MM.1S (cell line): ENCODE data around the gene CDK5RAP2.

ENCODE experiments used
- DNase-seq: peaks from one replicate; pipeline ENCODE4 v3.0.0-alpha.2; 2015
- H2AFZ ChIP-seq: fragments of 300-600 bp; sonication (generic); 2 replicates; pipeline ENCODE4 v1.6.0; 2016; ENCODE audit warnings: antibody characterized with exemption, low read length
- H3F3A ChIP-seq: fragments of 300-600 bp; sonication (generic); 2 replicates; pipeline ENCODE4 v1.6.1; 2016; ENCODE audit warnings: mild to moderate bottlenecking, antibody characterized with exemption, low read length, moderate library complexity, mixed read lengths; ENCODE audit not compliant: insufficient read depth
- H3K27ac ChIP-seq: fragments of 300-600 bp; sonication (generic); 2 replicates; pipeline ENCODE4 v1.5.1; 2016; ENCODE audit warnings: mild to moderate bottlenecking, low read length
- H3K27me3 ChIP-seq: fragments of 300-600 bp; sonication (generic); replicated peaks from 2 replicates; pipeline ENCODE4 v1.6.0; 2016; ENCODE audit warnings: low read length; ENCODE audit not compliant: insufficient read depth
- H3K36me3 ChIP-seq: fragments of 300-600 bp; sonication (generic); replicated peaks from 2 replicates; pipeline ENCODE4 v1.6.1; 2016; ENCODE audit warnings: mild to moderate bottlenecking, low read length, mixed read lengths; ENCODE audit not compliant: insufficient read depth
- H3K4me1 ChIP-seq: fragments of 300-600 bp; sonication (generic); 2 replicates; pipeline ENCODE4 v1.6.1; 2016; ENCODE audit warnings: low read length, mixed read lengths
- H3K4me2 ChIP-seq: fragments of 300-600 bp; sonication (generic); 2 replicates; pipeline ENCODE4 v1.6.0; 2016; ENCODE audit warnings: low read depth, low read length
- H3K4me3 ChIP-seq: fragments of 300-600 bp; sonication (generic); 2 replicates; pipeline ENCODE4 v1.5.1; 2016; ENCODE audit warnings: low read length, mixed read lengths
- H3K79me2 ChIP-seq: fragments of 300-600 bp; sonication (generic); 2 replicates; pipeline ENCODE4 v1.6.1; 2016; ENCODE audit warnings: mixed run types, low read length, mixed read lengths
- H3K9ac ChIP-seq: fragments of 300-600 bp; sonication (generic); 2 replicates; pipeline ENCODE4 v1.6.1; 2016; ENCODE audit warnings: low read length, mixed read lengths
- H3K9me2 ChIP-seq: fragments of 300-600 bp; sonication (generic); replicated peaks from 2 replicates; pipeline ENCODE4 v1.6.1; 2016; ENCODE audit warnings: mild to moderate bottlenecking, low read length, mixed read lengths; ENCODE audit not compliant: insufficient read depth
- H3K9me3 ChIP-seq: fragments of 300-600 bp; sonication (generic); replicated peaks from 2 replicates; pipeline ENCODE4 v1.6.1; 2016; ENCODE audit warnings: mild to moderate bottlenecking, low read length, mixed read lengths; ENCODE audit not compliant: insufficient read depth
- H4K20me1 ChIP-seq: fragments of 300-600 bp; sonication (generic); 2 replicates; pipeline ENCODE4 v1.6.1; 2016; ENCODE audit warnings: mild to moderate bottlenecking, low read length, moderate library complexity, mixed read lengths; ENCODE audit not compliant: insufficient read depth
- CTCF ChIP-seq: fragments of 300-600 bp; sonication (generic); IDR thresholded peaks from 2 replicates; pipeline ENCODE4 v1.5.1; 2016; ENCODE audit warnings: antibody characterized with exemption, low read length, mixed read lengths
- EZH2 ChIP-seq: fragments of 300-600 bp; sonication (generic); optimal IDR thresholded peaks from 2 replicates; pipeline ENCODE3; 2017; ENCODE audit warnings: low read depth, mild to moderate bottlenecking, antibody characterized with exemption, low read length, mixed read lengths
- EZH2phosphoT487 ChIP-seq: fragments of 300-600 bp; sonication (generic); IDR thresholded peaks from 2 replicates; pipeline ENCODE4 v1.6.1; 2018; ENCODE audit warnings: antibody characterized with exemption, low read length

The CDK5RAP2 gene

DNA sequence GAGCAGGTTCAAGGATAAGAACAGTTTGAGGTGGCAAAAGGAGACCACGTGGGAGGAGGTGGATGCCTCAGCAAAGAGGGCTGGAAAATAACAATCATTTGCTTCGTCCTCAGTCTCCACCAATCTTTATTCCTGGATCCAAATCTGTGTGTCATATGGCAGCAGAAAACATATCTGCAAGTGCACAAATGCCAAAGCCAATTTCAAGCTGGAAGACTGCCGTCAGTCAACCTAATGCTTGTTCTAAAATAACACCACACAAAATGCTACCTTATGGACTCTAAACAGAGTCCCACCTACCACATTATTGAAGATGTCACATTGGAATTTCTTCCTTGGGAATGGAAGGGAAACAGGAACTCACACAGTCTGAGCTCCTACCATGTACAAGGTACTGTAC lies 129.1 kb downstream of the CDK5RAP2 start:
- DNase-seq, result no peak
- H3K4me2 ChIP-seq, result no peak overlapping the region
- H3K27ac ChIP-seq, result no peak overlapping the region
- H3F3A ChIP-seq, result no peaks in the 10 kb centered on the region
- H3K9me2 ChIP-seq, result no peaks in the 10 kb centered on the region
- H3K27me3 ChIP-seq, result no peaks in the 10 kb centered on the region
- H3K9me3 ChIP-seq, result no peaks in the 10 kb centered on the region
- no peak for TF ChIP-seq CTCF
- no peak for TF ChIP-seq EZH2phosphoT487
- TF ChIP-seq EZH2, result no peak
- H3K79me2 ChIP-seq, result no peaks in the 10 kb centered on the region
- no peak overlapping the region for H3K4me3 ChIP-seq
- H3K4me1 ChIP-seq, result 0 out of 2 replicates have a peak, but pooled peaks cover 4% of the 10 kb centered on the region
- H3K36me3 ChIP-seq, result peaks cover 14% of the 10 kb centered on the region; the same call in 1 of the 2 replicates
- H3K9ac ChIP-seq, result no peak overlapping the region
- no peaks in the 10 kb centered on the region for H4K20me1 ChIP-seq
- H2AFZ ChIP-seq, result no peak overlapping the region

GRCh38 chr9:120449566-120449965 lies 130.4 kb downstream of the CDK5RAP2 start:
- H3K36me3 ChIP-seq, result peaks cover 19% of the 10 kb centered on the region; the same call in 1 of the 2 replicates
- no peaks in the 10 kb centered on the region for H3F3A ChIP-seq
- no peak overlapping the region for H3K4me2 ChIP-seq
- H3K4me3 ChIP-seq, result no peak overlapping the region
- H3K27me3 ChIP-seq, result no peaks in the 10 kb centered on the region
- H3K79me2 ChIP-seq, result no peaks in the 10 kb centered on the region
- no peak for TF ChIP-seq EZH2
- no peak for TF ChIP-seq EZH2phosphoT487
- no peak for TF ChIP-seq CTCF
- DNase-seq, result no peak
- H3K9me3 ChIP-seq, result no peaks in the 10 kb centered on the region
- no peaks in the 10 kb centered on the region for H3K9me2 ChIP-seq
- H3K4me1 ChIP-seq, result 0 out of 2 replicates have a peak, but pooled peaks cover 4% of the 10 kb centered on the region
- H3K27ac ChIP-seq, result no peak overlapping the region
- no peak overlapping the region for H3K9ac ChIP-seq
- no peaks in the 10 kb centered on the region for H4K20me1 ChIP-seq
- no peak overlapping the region for H2AFZ ChIP-seq

GRCh38 chr9:120447959-120448500 lies 131.9 kb downstream of the CDK5RAP2 start:
- no peaks in the 10 kb centered on the region for H3F3A ChIP-seq
- H4K20me1 ChIP-seq, result no peaks in the 10 kb centered on the region
- no peaks in the 10 kb centered on the region for H3K9me2 ChIP-seq
- H3K27me3 ChIP-seq, result no peaks in the 10 kb centered on the region
- peaks cover 16% of the 10 kb centered on the region; the same call in 1 of the 2 replicates for H3K36me3 ChIP-seq
- H3K9me3 ChIP-seq, result no peaks in the 10 kb centered on the region
- H3K4me3 ChIP-seq, result no peak overlapping the region
- no peak overlapping the region for H2AFZ ChIP-seq
- H3K27ac ChIP-seq, result no peak overlapping the region
- H3K4me1 ChIP-seq, result 0 out of 2 replicates have a peak, but pooled peaks cover 4% of the 10 kb centered on the region
- H3K4me2 ChIP-seq, result no peak overlapping the region
- TF ChIP-seq EZH2phosphoT487, result no peak
- no peak for TF ChIP-seq EZH2
- no peak for TF ChIP-seq CTCF
- H3K79me2 ChIP-seq, result no peaks in the 10 kb centered on the region
- H3K9ac ChIP-seq, result no peak overlapping the region
- DNase-seq, result no peak
